LoVo (cell line): ENCODE results near the gene FOXK1.
"Not testable (repeated sequence)": the region's sequence is repeated elsewhere in the genome, so short reads cannot be mapped to it uniquely, and the experiment has no call there.

ENCODE experiments used
- DNase-seq: peaks from one replicate; pipeline ENCODE4 v3.0.0-alpha.2; 2016; ENCODE audit warnings: low spot score

Gene FOXK1

DNA sequence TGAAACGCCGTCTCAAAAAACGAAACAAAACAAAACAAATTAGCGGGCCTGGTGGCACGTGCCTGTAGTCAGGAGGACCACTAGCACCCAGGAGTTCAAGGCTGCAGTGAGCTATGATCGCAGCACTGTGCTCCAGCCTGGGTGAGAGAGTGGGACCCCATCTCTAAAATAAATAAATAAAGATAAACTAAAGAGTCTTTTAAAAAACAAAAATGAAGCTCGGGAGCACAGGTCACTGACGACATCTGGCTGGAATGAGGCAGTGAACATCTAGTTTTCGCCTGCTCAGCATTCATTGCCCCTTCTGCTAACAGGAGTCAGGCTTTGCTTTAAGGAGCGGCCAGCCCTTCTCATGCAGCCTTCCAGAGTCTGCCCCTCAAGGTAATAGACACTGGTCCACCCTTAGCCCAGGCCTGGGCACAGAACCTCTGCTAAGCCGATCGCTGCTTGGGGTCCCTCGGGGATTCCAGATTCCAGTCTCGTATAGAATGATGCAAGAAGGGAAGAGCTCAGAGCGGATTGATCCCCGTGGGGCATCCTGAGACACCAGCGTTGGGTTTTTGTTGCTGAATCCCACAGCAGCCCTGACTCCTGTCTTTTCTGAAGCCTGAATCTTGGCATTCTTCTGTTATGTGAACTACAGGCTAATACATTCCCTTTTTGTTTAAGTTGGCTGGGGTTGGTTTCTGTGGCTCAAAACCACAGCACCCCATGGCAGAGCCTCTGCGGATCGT, 14.2 kb upstream of the FOXK1 start:
- DNase-seq, result no peak

DNA sequence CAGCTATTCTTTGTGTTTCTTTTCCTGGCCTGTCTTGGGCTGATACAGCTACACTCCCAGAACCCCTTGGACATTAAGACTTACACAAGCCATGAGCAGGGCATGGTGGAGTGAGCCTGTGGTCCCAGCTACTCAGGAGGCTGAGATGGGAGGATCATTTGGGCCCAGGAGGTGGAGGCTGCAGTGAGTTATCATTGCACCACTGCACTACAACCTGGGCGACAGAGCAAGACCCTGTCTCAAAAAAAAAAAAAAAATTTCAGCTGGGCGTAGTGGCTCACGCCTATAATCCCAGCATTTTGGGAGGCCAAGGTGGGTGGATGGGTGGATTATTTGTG, 13.6 kb upstream of the FOXK1 start:
- DNase-seq, result no peak

DNA sequence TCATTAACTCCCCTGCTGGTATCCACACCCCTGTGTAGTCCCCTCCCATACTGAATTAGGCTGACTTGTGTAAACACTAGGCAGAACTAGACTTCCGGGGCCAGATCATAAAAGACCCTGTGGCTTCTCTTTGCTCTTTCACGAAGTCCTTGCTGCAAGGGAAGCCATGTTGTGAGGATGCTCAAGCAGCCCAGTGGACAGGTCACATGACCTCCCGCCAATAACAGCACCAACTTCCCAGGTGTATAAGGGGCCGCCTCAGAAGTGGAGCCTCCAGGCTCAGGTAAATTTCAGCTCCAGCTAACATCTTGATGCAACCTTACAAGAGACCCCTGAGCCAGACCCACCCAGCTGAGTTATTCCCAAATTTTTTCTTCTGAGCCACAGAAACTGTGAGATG, 11.3 kb upstream of the FOXK1 start:
- DNase-seq, result no peak

DNA sequence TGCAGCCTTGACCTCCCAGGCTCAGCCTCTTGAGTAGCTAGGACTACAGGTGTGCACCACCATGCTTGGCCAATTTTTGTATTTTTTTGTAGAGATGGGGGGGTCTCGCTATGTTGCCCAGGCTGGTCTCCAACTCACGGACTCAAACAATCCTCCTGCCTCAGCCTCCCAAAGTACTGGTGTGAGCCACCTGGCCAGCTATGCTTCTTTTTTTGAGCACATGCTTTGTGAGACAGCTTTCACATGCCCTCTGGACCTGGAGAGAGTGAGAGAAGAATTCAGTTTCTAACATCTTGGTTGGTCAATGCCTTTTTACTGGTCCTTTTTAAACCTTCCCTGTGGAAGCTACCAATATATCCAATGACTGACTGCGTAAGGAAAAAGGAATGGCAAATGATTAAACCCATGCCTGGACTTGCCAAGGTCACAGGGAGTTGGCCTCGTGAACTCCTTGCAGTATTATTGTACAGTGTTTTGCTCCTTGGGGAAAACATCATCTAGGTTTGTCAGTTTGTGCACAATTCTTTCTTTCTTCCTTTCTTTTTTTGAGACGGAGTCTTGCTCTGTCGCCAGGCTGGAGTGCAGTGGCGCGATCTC, 6.2 kb upstream of the FOXK1 start:
- DNase-seq, result no peak

- not testable (repeated sequence) for DNase-seq
These were observed 4.6 kb upstream of the FOXK1 start for GRCh38 chr7:4677518-4677917.

DNA sequence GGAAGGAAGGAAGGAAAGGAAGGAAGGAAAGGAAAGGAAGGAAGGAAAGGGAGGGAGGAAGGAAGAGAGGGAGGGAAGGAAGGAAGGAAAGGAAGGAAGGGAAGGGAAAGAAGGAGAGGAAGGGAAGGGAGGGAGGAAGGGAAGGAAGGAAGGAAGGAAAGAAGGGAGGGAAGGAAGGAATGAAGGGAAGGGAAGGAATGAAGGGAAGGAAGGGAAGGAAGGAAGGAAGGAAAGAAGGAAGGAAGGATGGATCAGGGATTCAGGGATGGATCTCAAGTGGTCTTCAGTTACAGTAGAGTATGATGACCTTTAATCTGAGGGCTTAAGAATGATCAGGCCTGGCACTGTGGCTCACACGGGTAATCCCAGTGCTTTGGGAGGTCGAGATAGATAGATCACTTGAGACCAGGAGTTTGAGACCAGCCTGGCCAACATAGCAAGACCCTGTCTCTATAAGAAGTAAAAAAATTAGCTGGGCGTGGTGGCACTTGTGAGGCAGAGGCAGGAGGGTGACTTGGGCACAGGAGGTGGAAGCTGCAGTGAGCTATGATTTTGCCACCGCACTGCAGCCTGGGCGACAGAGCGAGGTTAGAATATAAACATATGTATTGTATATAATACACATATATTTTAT, 760 bp upstream of the FOXK1 start:
- DNase-seq, result no peak

GRCh38 chr7:4682621-4683042, 537 bp downstream of the FOXK1 start:
- peak; percentile 31 for DNase-seq

DNA sequence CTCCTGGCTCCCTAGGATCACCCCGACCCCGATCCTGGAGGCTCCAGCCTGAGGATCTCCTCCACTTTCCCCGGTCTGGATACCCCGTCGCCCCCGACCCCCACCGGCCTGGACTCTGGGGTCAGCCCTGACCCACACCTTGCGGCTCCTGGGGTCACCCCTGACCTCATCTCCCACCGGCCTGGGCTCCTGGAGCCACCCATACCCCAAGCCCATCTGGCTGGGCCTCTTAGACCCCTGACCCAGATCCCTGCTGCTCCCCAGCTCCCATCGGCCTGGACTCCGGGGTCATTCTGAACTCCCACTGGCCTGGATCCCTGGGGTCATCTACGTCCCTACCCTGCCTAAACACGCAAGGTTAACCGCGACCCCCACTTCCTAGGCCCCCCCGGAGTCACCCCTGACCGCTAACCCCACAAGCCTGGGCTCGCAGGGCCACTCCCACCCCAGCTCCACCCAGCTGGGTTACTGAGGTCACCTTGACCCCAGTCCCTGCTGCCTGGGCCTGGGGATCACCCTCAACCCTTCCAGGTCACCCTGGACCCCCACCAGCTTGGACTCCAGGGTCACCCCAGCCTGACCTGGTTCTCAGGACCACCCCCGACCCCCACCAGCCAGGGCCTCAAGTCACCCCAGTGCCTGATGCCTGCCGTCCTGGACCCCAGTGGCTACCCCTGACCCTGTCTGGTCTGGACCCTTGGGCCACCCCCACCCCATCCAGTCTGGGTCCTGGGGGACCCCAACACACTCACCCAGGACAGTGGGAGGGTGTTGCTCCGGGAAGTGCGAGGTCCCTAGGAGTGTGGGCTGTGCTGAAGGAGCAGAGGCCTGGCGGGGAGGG, 1.2 kb downstream of the FOXK1 start:
- DNase-seq, result peak; percentile 16

DNA sequence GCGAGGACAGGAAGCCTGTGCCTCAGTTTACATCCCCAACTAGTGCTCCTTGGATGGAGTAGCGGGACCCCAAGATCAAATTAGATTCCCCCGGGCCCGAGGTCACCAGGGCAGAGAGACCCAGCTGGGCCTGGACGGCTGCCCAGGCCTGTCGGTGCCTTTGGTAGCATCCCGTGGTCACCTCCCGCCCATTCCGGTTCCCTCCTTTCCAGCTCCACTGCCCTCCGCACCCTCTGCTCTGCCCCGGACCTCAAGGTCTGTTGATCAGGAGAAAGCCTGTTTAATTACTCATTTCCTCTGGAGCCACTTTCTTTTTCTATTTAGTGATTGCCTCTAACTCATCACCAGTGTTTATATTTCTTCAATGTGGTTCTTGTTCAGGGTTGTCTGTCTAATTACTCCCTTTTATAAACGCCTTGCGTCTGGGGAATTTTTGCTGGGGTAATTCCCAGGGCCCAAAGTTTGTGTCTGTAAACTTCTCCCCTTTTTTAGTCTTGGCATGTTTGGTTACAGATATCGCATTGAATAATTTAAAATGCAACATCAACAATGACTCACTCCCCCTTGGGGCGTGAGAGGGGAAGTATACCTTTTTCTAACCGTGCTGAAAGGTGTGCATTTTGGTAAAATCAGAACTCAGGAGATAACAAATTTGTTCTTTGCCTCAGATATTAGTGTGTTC, 1.9 kb downstream of the FOXK1 start:
- peak; percentile 61 for DNase-seq

DNA sequence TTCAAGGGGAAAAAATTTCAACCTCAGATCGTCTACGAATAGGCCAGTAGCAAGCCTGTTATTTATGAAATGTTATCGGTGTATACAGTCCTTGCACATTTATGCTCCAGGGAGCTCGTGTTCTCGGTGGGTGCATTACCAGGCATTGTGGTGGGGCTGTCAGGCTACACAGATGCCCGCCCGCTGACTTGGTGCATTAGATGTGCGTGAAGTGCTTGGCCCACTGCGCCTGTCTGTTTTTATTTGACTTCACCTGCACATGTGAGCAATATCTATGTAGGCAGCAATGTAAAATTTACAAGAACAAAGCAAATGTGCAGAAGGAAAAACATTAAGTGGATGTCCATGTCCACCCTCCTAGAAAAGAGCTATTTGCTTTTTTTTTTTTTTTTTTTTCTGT, 2.8 kb downstream of the FOXK1 start:
- DNase-seq, result no peak

GRCh38 chr7:4685676-4686075, 3.6 kb downstream of the FOXK1 start:
- not testable (repeated sequence) for DNase-seq

DNA sequence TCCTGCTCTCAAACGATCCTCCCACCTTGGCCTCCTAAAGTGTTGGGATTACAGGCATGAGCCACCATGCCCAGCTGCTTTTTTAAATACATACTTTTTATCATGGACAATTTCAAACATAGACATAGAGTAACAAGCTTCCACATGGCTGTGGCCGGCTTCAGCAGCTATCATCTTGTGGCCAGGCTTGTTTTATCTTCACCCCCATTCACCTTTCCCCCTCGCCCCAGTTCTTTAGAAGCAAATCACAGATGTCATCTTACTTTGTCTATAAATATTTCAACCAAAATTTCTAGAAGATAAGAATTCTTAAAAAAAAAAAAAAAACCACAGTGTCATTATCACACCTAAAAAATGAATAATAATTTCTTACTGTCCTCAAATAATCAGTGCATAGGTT, 5.9 kb downstream of the FOXK1 start:
- no peak for DNase-seq

- DNase-seq, result no peak
These were observed 7.1 kb downstream of the FOXK1 start for GRCh38 chr7:4689151-4689550.

GRCh38 chr7:4689668-4690067, 7.6 kb downstream of the FOXK1 start:
- no peak for DNase-seq

- DNase-seq, result no peak
These were observed 9.1 kb downstream of the FOXK1 start for GRCh38 chr7:4690953-4691856.

DNA sequence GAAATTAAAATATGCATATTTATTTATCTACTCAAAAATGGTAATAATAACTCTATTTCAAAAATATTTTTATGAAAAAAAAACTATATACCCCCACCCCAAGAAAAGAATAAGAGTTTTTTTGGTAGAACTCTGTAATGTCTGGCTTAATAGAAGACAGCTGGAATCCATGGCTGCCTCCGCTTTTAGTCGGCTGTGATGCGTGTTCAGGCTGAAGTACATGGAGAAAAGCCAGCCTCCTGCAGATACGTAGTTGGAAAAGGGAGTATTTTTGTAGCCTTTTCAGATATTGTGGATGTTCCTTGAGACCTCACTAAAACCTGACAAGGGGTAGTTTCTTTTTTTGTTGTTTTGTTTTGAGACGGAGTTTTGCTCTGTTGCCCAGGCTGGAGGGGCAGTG, 10.0 kb downstream of the FOXK1 start:
- DNase-seq, result no peak

GRCh38 chr7:4692622-4693021, 10.5 kb downstream of the FOXK1 start:
- DNase-seq, result not testable (repeated sequence)

DNA sequence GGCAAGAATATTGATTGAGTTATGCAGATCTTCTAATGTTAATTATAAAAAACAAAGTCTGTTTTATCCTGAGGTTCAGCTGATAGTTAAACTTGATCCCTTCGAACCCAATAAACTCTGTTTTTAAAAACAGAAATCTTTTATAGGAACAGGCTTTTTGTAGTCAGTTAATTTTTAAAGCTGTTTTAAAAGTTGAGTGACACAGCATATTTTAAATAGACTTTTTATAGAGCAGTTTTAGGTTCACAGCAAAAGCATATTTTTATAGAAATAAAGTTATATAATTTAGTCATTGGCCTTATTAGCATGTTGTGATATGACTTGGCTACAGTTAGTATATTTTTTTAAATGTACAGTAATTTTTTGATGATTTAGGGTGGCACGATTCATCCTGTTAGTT, 11.1 kb downstream of the FOXK1 start:
- DNase-seq, result no peak

DNA sequence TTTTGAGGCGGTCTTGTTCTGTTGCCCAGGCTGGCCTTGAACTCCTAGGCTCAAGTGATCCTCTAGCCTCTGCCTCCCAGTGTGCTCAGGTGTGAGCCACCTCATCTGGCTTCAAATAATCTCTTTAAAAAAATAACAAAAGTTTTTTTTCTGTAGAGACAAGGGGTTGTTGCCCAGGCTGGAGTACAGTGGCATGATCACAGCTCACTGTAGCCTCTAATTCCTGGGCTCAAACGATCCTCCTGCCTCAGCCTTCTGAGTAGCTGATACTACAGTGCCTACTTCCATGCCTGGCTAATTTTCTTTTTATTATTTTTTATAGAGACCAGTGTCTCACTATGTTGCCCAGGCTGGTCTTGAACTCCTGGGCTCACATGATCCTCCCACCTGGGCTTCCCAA, 11.7 kb downstream of the FOXK1 start:
- no peak for DNase-seq

DNA sequence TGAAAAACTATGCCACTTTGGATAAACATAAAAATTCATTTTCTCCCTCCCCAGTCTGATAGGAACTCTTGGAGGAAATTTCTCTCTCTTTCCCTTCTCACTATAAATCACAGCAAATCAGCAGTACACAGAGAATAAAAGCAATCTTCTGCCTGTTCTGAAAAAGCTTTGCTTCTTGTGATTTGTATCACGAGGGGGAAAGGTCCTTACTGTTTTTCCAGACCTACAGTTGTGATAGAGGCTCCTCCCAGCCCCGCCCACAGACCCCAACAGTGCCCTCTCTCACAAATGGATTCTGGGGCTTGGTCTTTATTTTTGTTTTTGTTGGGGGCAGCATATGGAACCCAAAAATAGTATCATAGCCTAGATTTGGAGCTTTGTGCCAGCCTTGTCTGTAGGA, 12.2 kb downstream of the FOXK1 start:
- DNase-seq, result no peak

DNA sequence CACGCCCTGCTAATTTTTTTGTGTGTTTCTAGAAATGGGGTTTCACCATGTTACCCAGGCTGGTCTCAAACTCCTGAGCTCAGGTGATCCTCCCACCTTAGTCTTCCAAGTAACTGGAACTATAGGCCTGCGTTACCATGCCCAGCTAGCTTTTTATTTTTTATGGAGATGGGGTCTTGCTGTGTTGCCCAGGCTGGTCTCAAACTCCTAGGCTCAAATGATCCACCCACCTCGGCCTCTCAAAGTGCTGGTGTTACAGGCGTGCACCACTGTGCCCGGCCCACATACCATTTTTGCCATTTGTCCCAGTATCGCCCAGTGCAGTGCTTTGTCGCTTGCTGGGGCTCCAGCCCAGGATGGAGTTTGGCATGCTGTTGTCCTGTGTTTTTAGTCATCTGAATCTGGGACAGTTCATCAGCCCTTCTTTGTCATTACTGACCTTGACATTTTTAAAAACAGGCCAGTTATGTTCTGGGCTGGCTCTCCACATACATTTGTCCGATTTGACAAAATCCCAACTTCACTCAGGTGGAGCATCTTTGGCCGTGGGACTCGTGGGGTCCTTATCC, 16.7 kb downstream of the FOXK1 start:
- DNase-seq, result no peak
